Measurements from ENCODE around the gene SDR42E1. TPM values are rescaled to one million over a fixed set of nuclear protein-coding genes. Genes with fewer than 3 reads are reported as not detected.

The SDR42E1 gene
- total and polyA plus RNA-seq, 3 donors from 2014 or later, result 6.5 to 10.1 (median 6.9) TPM

DNA sequence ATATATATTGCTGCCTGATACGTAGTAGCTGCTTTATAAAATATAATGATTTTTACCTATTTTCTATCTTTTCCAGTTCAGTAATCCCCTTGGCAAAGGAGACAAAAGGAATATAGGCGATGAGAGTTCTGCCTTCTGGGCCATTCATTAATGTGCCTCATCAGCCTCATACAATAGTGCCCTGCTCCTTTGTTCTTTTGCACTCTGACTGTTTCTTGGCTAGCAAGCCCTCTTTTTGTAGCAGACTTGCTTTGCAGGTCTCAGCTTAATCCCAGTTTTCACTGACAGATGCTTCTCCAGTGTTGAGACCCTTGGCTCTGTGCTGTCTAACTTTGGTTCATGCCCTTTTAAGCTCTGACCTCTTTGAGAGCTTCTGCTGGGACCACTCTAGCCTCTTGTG, 34.2 kb upstream of the SDR42E1 start:
- TF ChIP-seq, protein P1, sequence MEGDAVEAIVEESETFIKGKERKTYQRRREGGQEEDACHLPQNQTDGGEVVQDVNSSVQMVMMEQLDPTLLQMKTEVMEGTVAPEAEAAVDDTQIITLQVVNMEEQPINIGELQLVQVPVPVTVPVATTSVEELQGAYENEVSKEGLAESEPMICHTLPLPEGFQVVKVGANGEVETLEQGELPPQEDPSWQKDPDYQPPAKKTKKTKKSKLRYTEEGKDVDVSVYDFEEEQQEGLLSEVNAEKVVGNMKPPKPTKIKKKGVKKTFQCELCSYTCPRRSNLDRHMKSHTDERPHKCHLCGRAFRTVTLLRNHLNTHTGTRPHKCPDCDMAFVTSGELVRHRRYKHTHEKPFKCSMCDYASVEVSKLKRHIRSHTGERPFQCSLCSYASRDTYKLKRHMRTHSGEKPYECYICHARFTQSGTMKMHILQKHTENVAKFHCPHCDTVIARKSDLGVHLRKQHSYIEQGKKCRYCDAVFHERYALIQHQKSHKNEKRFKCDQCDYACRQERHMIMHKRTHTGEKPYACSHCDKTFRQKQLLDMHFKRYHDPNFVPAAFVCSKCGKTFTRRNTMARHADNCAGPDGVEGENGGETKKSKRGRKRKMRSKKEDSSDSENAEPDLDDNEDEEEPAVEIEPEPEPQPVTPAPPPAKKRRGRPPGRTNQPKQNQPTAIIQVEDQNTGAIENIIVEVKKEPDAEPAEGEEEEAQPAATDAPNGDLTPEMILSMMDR (IDR thresholded peaks at IDR 0.05), result no peak
- no peak for TF ChIP-seq POLR2A (IDR thresholded peaks at IDR 0.05)
- Histone ChIP-seq H3K27me3 (no peaks in the 10 kb centered on the region), H3K27ac (no peak overlapping the region), H3K36me3 (ENCODE audit: low read depth, missing control alignments) (no peaks in the 10 kb centered on the region), H3K4me1 (no peaks in the 10 kb centered on the region), H3K9me3 (no peaks in the 10 kb centered on the region), H3K4me3 (no peak overlapping the region)
- no peak for DNase-seq
- intact Hi-C loops (cut with DNase I; ENCODE audit: low total_unique reads), result no loop called here
- 40 to 64% methylated on average over 2 of the region's 2 CpGs for WGBS, 2 donors

DNA sequence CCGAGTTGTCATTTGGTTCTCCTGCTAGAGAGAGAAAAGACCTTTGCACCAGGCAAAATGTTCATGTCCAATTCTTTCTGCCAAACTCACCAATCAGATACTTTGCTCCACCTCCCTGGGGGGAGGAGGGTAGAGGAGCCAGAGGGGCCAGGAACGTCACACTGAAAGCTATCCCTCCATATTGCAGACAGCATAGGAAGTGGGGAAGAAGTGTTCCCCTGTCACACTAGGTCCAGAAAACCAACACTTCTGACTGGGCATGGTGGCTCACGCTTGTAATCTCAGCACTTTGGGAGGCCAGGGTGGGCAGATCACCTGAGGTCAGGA, 33.3 kb upstream of the SDR42E1 start:
- no peaks in the 10 kb centered on the region for H3K27me3 ChIP-seq
- H3K4me3 ChIP-seq, result no peak overlapping the region
- H3K27ac ChIP-seq, result no peak overlapping the region
- intact Hi-C loops (cut with DNase I; ENCODE audit: low total_unique reads), result no loop called here
- H3K36me3 ChIP-seq (ENCODE audit: low read depth, missing control alignments), result no peaks in the 10 kb centered on the region
- WGBS, 2 donors, result 84% methylated on average over 3 of the region's 3 CpGs
- DNase-seq, result no peak
- no peak for TF ChIP-seq POLR2A (IDR thresholded peaks at IDR 0.05)
- TF ChIP-seq, protein P1 (IDR thresholded peaks at IDR 0.05), result no peak
- H3K4me1 ChIP-seq, result no peaks in the 10 kb centered on the region
- H3K9me3 ChIP-seq, result no peaks in the 10 kb centered on the region

DNA sequence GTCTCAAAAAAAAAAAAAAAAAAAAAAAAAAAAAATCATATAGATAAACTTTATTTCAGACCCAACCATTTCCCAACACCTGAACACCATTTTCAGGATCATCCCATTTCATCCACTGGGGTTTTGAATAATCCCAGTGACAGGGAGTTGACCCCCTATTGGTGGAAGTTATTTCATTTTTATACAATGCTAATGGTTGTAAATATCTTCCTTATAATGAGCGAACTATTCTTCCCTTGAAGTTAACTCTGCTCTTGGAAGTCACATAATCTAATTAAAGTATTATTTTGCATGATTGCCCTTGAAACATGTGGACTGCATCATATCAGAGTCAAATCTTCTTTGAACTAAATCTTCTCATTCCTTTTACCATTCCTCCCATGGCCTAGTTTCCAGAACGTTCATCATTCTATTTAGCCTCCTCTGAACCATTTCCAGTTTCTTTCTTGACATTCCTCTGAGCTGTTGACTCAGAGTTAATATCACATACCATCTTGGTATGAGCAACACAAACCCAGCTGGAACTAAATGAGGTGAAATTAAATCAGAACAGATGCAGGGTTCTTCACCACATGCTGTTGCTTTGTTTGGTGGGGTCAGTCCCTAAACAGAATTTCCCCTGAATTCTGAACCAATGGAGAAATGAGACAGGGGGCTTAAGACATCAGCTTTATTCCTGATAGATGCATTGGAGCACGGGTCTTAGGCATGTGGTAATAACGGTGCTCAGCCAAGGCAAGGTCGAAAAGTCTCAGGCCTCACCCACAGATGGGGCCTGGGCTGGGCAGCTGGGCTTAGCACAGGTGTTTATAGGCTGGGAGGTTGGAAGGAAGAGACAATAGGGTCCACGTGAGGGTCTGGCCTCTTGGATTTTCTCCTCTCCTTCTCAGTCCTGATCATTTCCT, 32.7 kb upstream of the SDR42E1 start:
- DNase-seq, result no peak
- Histone ChIP-seq H3K27me3 (no peaks in the 10 kb centered on the region), H3K4me1 (no peaks in the 10 kb centered on the region), H3K27ac (no peak overlapping the region), H3K36me3 (ENCODE audit: low read depth, missing control alignments) (no peaks in the 10 kb centered on the region), H3K9me3 (no peaks in the 10 kb centered on the region), H3K4me3 (no peak overlapping the region)
- no peak for TF ChIP-seq POLR2A (IDR thresholded peaks at IDR 0.05)
- TF ChIP-seq, protein P1 (IDR thresholded peaks at IDR 0.05), result no peak
- intact Hi-C loops (cut with DNase I; ENCODE audit: low total_unique reads), result no loop called here
- 65 to 67% methylated on average over 6 of the region's 6 CpGs for WGBS, 2 donors

DNA sequence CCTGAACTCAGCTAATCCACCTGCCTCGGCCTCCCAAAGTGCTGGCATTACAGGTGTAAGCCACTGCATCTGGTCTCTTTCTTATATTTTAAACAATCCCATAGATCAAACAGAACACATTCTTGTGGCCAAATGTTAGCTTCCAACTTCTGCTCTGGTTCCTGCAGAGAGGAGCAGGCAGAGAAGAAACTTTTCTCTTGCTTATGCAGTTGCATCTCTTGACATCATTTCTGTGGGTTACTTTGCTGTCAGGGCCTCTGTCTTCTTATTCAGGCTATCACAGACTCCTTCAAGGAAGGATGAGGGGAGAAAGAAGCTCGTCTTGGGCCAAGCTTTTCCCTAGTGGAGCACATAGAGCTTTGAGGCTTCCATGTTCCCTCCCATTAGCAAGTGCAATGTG, 31.6 kb upstream of the SDR42E1 start:
- no peak overlapping the region for H3K4me3 ChIP-seq
- intact Hi-C loops (cut with DNase I; ENCODE audit: low total_unique reads), result no loop called here
- DNase-seq, result no peak
- no peaks in the 10 kb centered on the region for H3K4me1 ChIP-seq
- whole genome bisulfite sequencing, 2 donors, result 67 to 79% methylated on average over 1 to 2 of the region's 2 CpGs
- H3K36me3 ChIP-seq (ENCODE audit: low read depth, missing control alignments), result no peaks in the 10 kb centered on the region
- no peaks in the 10 kb centered on the region for H3K9me3 ChIP-seq
- TF ChIP-seq, protein P1 (IDR thresholded peaks at IDR 0.05), result no peak
- TF ChIP-seq POLR2A (IDR thresholded peaks at IDR 0.05), result no peak
- no peak overlapping the region for H3K27ac ChIP-seq
- no peaks in the 10 kb centered on the region for H3K27me3 ChIP-seq

DNA sequence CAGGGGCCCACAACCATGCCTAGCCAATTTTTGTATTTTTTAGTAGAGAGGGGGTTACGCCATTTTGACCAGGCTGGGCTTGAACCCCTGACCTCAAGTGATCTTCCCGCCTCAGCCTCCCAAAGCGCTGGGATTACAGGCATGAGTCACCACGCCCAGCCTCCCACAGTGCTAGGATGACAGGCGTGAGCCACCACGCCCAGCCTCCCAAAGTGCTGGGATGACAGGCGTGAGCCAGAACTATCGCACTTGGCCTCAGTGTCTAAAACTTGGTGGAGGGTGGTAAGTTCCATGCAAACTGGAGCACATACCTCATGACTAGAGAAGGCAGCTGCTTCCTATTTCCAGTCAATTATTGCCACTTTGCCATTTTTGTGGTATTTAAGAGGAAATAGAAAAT, 30.9 kb upstream of the SDR42E1 start:
- intact Hi-C loops (cut with DNase I; ENCODE audit: low total_unique reads), result no loop called here
- H3K4me1 ChIP-seq, result no peaks in the 10 kb centered on the region
- no peaks in the 10 kb centered on the region for H3K27me3 ChIP-seq
- no peak for TF ChIP-seq POLR2A (IDR thresholded peaks at IDR 0.05)
- TF ChIP-seq, protein P1 (IDR thresholded peaks at IDR 0.05), result no peak
- H3K27ac ChIP-seq, result no peak overlapping the region
- 94% methylated on average over 8 of the region's 8 CpGs for WGBS, 2 donors
- DNase-seq, result no peak
- no peak overlapping the region for H3K4me3 ChIP-seq
- H3K9me3 ChIP-seq, result no peaks in the 10 kb centered on the region
- H3K36me3 ChIP-seq (ENCODE audit: low read depth, missing control alignments), result no peaks in the 10 kb centered on the region

All from testis (tissue), 3 donors.